OCI-LY3 (cell line): ENCODE data around the gene LITAF.

Source experiments
- CTCF ChIP-seq: fragments of 200-600, 300-600 bp; sonication (generic); IDR thresholded peaks from 2 replicates; pipeline ENCODE4 v1.5.1; 2014; ENCODE audit warnings: antibody characterized with exemption, low read length, low read depth
- EZH2phosphoT487 ChIP-seq: fragments of 200-600 bp; shearing (Covaris generic); IDR thresholded peaks from 2 replicates; pipeline ENCODE4 v1.6.1; 2018; ENCODE audit warnings: antibody characterized with exemption, mixed run types, low read depth

GRCh38 chr16:11566398-11566797, 20.3 kb downstream of the LITAF start:
- TF ChIP-seq CTCF, result no peak
- TF ChIP-seq EZH2phosphoT487, result no peak
